ENCODE results near the gene SNPH.

GRCh38 chr20:1308067-1308701 is 42.1 kb downstream of the SNPH start:
- no peak for TF ChIP-seq CTCF (conservative IDR thresholded peaks at IDR 0.05 in 1 of 2, IDR thresholded peaks at IDR 0.05 in 1 of 2; ENCODE audit: extremely low read depth in 1 of 2, insufficient read depth in 1 of 2, low read depth in 1 of 2, low read length in 2 of 2)
- no peak for TF ChIP-seq EZH2 (IDR thresholded peaks at IDR 0.05; ENCODE audit: borderline replicate concordance, low read length)

All from mammary epithelial cell (primary cell).